RWPE2 (cell line): ENCODE measurements around the gene PLXNA4.
"Not testable (repeated sequence)": the region's sequence is repeated elsewhere in the genome, so short reads cannot be mapped to it uniquely, and the experiment has no call there.

ENCODE experiments used
- ATAC-seq: fragments of 200-7000 bp; cut with Tn5 transposase; 3 replicates; pipeline ENCODE4 v1.9.1; 2021; ENCODE audit warnings: low read depth
- DNase-seq: peaks from one replicate; pipeline ENCODE4 v3.0.0-alpha.2; 2020; ENCODE audit warnings: low spot score
- H3K27ac ChIP-seq: fragments of 450-650 bp; 2 replicates; pipeline ENCODE4 v1.5.1; 2017; ENCODE audit warnings: mild to moderate bottlenecking; ENCODE audit not compliant: poor library complexity, severe bottlenecking
- H3K27me3 ChIP-seq: fragments of 250-450 bp; sonication (Bioruptor Pico); 2 replicates; pipeline ENCODE4 v1.5.1; 2021; ENCODE audit warnings: mild to moderate bottlenecking, moderate library complexity; ENCODE audit not compliant: insufficient read depth, poor library complexity, severe bottlenecking
- H3K36me3 ChIP-seq: fragments of 250-450 bp; sonication (Bioruptor Pico); 2 replicates; pipeline ENCODE4 v1.5.1; 2020; ENCODE audit warnings: low read depth, mild to moderate bottlenecking, moderate library complexity
- H3K4me1 ChIP-seq: fragments of 250-450 bp; sonication (Bioruptor Pico); 2 replicates; pipeline ENCODE4 v1.5.1; 2021; ENCODE audit warnings: mild to moderate bottlenecking, moderate library complexity; ENCODE audit not compliant: insufficient read depth, poor library complexity, severe bottlenecking
- H3K4me3 ChIP-seq: fragments of 250-450 bp; sonication (Bioruptor Pico); 2 replicates; pipeline ENCODE4 v1.5.1; 2021; ENCODE audit warnings: mild to moderate bottlenecking, moderate library complexity; ENCODE audit not compliant: severe bottlenecking
- H3K9me3 ChIP-seq: fragments of 250-450 bp; sonication (Bioruptor Pico); 2 replicates; pipeline ENCODE4 v1.5.1; 2021; ENCODE audit warnings: mild to moderate bottlenecking, moderate library complexity; ENCODE audit not compliant: severe bottlenecking
- TF ChIP-seq, protein P1 (sequence below): fragments of 450-650 bp; IDR thresholded peaks from one replicate; pipeline ENCODE4 v1.5.1; 2017; ENCODE audit warnings: mild to moderate bottlenecking, moderate library complexity; ENCODE audit not compliant: poor library complexity, severe bottlenecking

PLXNA4 gene

DNA sequence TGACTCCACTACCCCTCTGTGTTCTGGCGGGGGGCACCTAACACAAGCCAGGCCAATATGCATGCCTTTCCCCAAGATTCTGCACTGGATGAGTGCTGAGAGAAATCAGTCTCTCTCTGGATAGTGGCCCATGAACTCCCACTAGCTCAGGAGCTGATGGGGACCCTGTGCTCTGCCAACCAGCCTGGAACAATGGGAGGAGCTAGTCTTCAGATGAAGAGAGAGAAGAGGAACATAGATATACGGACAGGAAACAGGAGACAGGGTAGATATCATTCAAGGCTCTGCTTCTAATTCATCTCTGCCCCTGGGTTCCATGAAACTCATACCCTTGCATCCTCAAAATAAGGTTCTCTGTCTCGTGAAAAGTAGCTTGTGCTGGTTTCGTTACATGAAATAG, 27.9 kb upstream of the PLXNA4 start:
- Histone ChIP-seq H3K9me3 (no peaks in the 10 kb centered on the region), H3K4me1 (no peaks in the 10 kb centered on the region), H3K27ac (no peak overlapping the region), H3K36me3 (no peaks in the 10 kb centered on the region), H3K4me3 (no peak overlapping the region), H3K27me3 (peaks cover 36% of the 10 kb centered on the region)
- DNase-seq (no peak), ATAC-seq (no peak)
- TF ChIP-seq, protein P1, sequence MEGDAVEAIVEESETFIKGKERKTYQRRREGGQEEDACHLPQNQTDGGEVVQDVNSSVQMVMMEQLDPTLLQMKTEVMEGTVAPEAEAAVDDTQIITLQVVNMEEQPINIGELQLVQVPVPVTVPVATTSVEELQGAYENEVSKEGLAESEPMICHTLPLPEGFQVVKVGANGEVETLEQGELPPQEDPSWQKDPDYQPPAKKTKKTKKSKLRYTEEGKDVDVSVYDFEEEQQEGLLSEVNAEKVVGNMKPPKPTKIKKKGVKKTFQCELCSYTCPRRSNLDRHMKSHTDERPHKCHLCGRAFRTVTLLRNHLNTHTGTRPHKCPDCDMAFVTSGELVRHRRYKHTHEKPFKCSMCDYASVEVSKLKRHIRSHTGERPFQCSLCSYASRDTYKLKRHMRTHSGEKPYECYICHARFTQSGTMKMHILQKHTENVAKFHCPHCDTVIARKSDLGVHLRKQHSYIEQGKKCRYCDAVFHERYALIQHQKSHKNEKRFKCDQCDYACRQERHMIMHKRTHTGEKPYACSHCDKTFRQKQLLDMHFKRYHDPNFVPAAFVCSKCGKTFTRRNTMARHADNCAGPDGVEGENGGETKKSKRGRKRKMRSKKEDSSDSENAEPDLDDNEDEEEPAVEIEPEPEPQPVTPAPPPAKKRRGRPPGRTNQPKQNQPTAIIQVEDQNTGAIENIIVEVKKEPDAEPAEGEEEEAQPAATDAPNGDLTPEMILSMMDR = no peak

- ATAC-seq = no peak
- Histone ChIP-seq H3K4me3 (no peak overlapping the region), H3K27me3 (peaks cover 42% of the 10 kb centered on the region), H3K36me3 (no peaks in the 10 kb centered on the region), H3K27ac (no peak overlapping the region), H3K9me3 (no peaks in the 10 kb centered on the region), H3K4me1 (no peaks in the 10 kb centered on the region)
- TF ChIP-seq, protein P1 = no peak
- no peak for DNase-seq
These were observed 27.1 kb upstream of the PLXNA4 start for GRCh38 chr7:132603220-132603833.

- H3K36me3 ChIP-seq = no peaks in the 10 kb centered on the region
- H3K4me3 ChIP-seq = no peak overlapping the region
- no peaks in the 10 kb centered on the region for H3K9me3 ChIP-seq
- no peak overlapping the region for H3K27ac ChIP-seq
- TF ChIP-seq, protein P1 = no peak
- no peak for DNase-seq
- no peak for ATAC-seq
- no peaks in the 10 kb centered on the region for H3K4me1 ChIP-seq
- H3K27me3 ChIP-seq = peaks cover 49% of the 10 kb centered on the region
These were observed 25.5 kb upstream of the PLXNA4 start for GRCh38 chr7:132601783-132602182.

DNA sequence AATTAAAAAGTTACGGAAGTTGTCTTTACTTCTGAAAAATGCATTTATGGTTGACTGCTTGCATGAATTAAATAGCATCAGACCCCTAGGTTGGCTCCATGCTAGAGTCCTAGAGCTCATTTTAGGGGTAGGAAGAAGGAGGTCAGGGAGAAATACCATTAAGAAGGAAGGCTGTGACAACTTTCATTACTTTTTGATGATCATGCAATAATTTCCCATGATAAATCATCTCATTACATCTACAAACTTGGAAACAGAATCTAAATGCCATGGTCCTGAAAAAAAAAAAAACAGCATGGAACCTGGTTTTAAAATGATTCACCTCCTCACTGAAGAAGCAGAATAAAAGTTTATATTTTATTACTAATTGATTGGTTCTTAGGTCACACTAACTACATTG, 20.3 kb upstream of the PLXNA4 start:
- Histone ChIP-seq H3K27ac (no peak overlapping the region), H3K9me3 (no peaks in the 10 kb centered on the region), H3K4me1 (no peaks in the 10 kb centered on the region), H3K27me3 (peaks cover 36% of the 10 kb centered on the region), H3K36me3 (no peaks in the 10 kb centered on the region), H3K4me3 (no peak overlapping the region)
- TF ChIP-seq, protein P1 = no peak
- ATAC-seq (no peak), DNase-seq (no peak)

- H3K36me3 ChIP-seq, H3K4me3 ChIP-seq, H3K9me3 ChIP-seq, DNase-seq, ATAC-seq, H3K4me1 ChIP-seq, H3K27ac ChIP-seq: not testable (repeated sequence)
- peaks cover 30% of the 10 kb centered on the region for H3K27me3 ChIP-seq
These were observed 18.5 kb upstream of the PLXNA4 start for GRCh38 chr7:132594741-132595140.
